Natural killer cell (primary cell): ENCODE data around the gene UBA3. TPM values are rescaled to one million over a fixed set of nuclear protein-coding genes. Genes with fewer than 3 reads are reported as not detected.

Source experiments
- ATAC-seq, 3 donors: fragments of 150-1000 bp in 2 of 3; fragments of 200-7000 bp in 1 of 3; cut with Tn5 transposase; 1 replicate in 1 of 3; 2 replicates in 2 of 3; pipeline ENCODE4 v1.10.0; 2021; ENCODE audit warnings: mild to moderate bottlenecking in 2 of 3, moderate library complexity in 2 of 3
- DNase-seq, 2 donors: peaks; one replicate each; pipeline versions ENCODE4 v3.0.0 to v3.0.0-alpha.2; 2013 to 2021; ENCODE audit warnings: mixed read lengths in 1 of 2
- H3K27ac ChIP-seq: one replicate; pipeline ENCODE4 v1.5.1; 2013; ENCODE audit warnings: mild to moderate bottlenecking, low read length
- H3K27me3 ChIP-seq: one replicate; pipeline ENCODE4 v1.6.1; 2013; ENCODE audit warnings: low read length; ENCODE audit not compliant: control insufficient read depth, insufficient read depth
- H3K36me3 ChIP-seq: one replicate; pipeline ENCODE4 v1.6.1; 2013; ENCODE audit warnings: low read length; ENCODE audit not compliant: control insufficient read depth, insufficient read depth
- H3K4me1 ChIP-seq: one replicate; pipeline ENCODE4 v1.6.1; 2013; ENCODE audit warnings: low read length; ENCODE audit not compliant: control insufficient read depth, insufficient read depth
- H3K4me3 ChIP-seq: one replicate; pipeline ENCODE4 v1.5.1; 2013; ENCODE audit warnings: low read length
- H3K9me3 ChIP-seq: one replicate; pipeline ENCODE4 v1.6.1; 2013; ENCODE audit warnings: low read length; ENCODE audit not compliant: control insufficient read depth, insufficient read depth
- H3K27ac Mint-ChIP-seq, 2 donors: one replicate each; pipeline ENCODE4 v1.8.0; 2022; ENCODE audit warnings: mild to moderate bottlenecking in 2 of 2, mixed read lengths in 2 of 2, moderate library complexity in 1 of 2
- H3K27me3 Mint-ChIP-seq, 2 donors: one replicate each; pipeline ENCODE4 v1.8.0; 2022; ENCODE audit warnings: low read depth in 2 of 2, mixed read lengths in 2 of 2
- H3K36me3 Mint-ChIP-seq: one replicate; pipeline ENCODE4 v1.8.0; 2022; ENCODE audit warnings: mixed read lengths
- H3K4me1 Mint-ChIP-seq, 2 donors: one replicate each; pipeline ENCODE4 v1.8.0; 2022; ENCODE audit warnings: mixed read lengths in 2 of 2
- H3K4me3 Mint-ChIP-seq: one replicate; pipeline ENCODE4 v1.8.0; 2022; ENCODE audit warnings: mild to moderate bottlenecking, moderate library complexity, mixed read lengths
- H3K9me3 Mint-ChIP-seq, 2 donors: one replicate each; pipeline ENCODE4 v1.8.0; 2022; ENCODE audit warnings: mixed read lengths in 2 of 2
- WGBS: methylation state at CpG from one replicate; pipeline ENCODE4 v1.1.7; 2013; ENCODE audit warnings: missing lambda C conversion rate; ENCODE audit not compliant: insufficient coverage; 5-methylcytosine and 5-hydroxymethylcytosine counted together
- intact Hi-C: fragments of 100-400 bp; cut with micrococcal nuclease; formaldehyde crosslinking; loops from one replicate; pipeline ENCODE4 v1.14.2; 2022
- total RNA-seq, 4 donors: library from RNA; stranded (reverse); fragments of 120-200 nt in 1 of 4; gene quantifications; one replicate each; pipeline versions ENCODE4 v1.2.3 to v1.2.4, GENCODE V29; 2013 to 2022
- TF ChIP-seq, protein P1 (sequence below): fragments of 200-600 bp; IDR thresholded peaks from one replicate; pipeline ENCODE4 v1.8.0; 2022; ENCODE audit warnings: antibody characterized with exemption

Gene UBA3
- total RNA-seq, 3 donors from 2014 or later (not counting 1 experiment from before 2014, with no cell fraction given) = 72.0 to 87.7 (median 72.8) TPM

- H3K36me3 ChIP-seq = peaks cover 88% of the 10 kb centered on the region
- DNase-seq = no peak
- no peak overlapping the region for H3K4me3 Mint-ChIP-seq
- H3K9me3 Mint-ChIP-seq = no peaks in the 10 kb centered on the region
- H3K27me3 Mint-ChIP-seq = no peaks in the 10 kb centered on the region
- H3K27ac ChIP-seq = no peak overlapping the region
- H3K4me1 ChIP-seq = no peaks in the 10 kb centered on the region
- peaks cover 25% of the 10 kb centered on the region for H3K36me3 Mint-ChIP-seq
- H3K9me3 ChIP-seq = no peaks in the 10 kb centered on the region
- ATAC-seq = no peak
- H3K27me3 ChIP-seq = no peaks in the 10 kb centered on the region
- no peak overlapping the region for H3K4me3 ChIP-seq
- WGBS = 96% methylated on average over 2 of the region's 2 CpGs
- no peak overlapping the region for H3K27ac Mint-ChIP-seq
- TF ChIP-seq, protein P1, sequence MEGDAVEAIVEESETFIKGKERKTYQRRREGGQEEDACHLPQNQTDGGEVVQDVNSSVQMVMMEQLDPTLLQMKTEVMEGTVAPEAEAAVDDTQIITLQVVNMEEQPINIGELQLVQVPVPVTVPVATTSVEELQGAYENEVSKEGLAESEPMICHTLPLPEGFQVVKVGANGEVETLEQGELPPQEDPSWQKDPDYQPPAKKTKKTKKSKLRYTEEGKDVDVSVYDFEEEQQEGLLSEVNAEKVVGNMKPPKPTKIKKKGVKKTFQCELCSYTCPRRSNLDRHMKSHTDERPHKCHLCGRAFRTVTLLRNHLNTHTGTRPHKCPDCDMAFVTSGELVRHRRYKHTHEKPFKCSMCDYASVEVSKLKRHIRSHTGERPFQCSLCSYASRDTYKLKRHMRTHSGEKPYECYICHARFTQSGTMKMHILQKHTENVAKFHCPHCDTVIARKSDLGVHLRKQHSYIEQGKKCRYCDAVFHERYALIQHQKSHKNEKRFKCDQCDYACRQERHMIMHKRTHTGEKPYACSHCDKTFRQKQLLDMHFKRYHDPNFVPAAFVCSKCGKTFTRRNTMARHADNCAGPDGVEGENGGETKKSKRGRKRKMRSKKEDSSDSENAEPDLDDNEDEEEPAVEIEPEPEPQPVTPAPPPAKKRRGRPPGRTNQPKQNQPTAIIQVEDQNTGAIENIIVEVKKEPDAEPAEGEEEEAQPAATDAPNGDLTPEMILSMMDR = no peak
- intact Hi-C loops = no loop called here
- H3K4me1 Mint-ChIP-seq = peaks cover 0 to 4% of the 10 kb centered on the region in 2 donors
Observed at GRCh38 chr3:69032142-69032541, 48.0 kb downstream of the UBA3 start.

GRCh38 chr3:69031635-69032034 lies 48.5 kb downstream of the UBA3 start:
- TF ChIP-seq, protein P1 = no peak
- H3K9me3 ChIP-seq = no peaks in the 10 kb centered on the region
- Mint-ChIP-seq H3K27ac (no peak overlapping the region), H3K27me3 (no peaks in the 10 kb centered on the region), H3K36me3 (peaks cover 21% of the 10 kb centered on the region), H3K9me3 (no peaks in the 10 kb centered on the region), H3K4me3 (no peak overlapping the region), H3K4me1 (peaks cover 0 to 4% of the 10 kb centered on the region in 2 donors)
- H3K27me3 ChIP-seq = no peaks in the 10 kb centered on the region
- no peak overlapping the region for H3K27ac ChIP-seq
- peaks cover 86% of the 10 kb centered on the region for H3K36me3 ChIP-seq
- intact Hi-C loops = no loop called here
- ATAC-seq (no peak), DNase-seq (no peak)
- H3K4me1 ChIP-seq = no peaks in the 10 kb centered on the region
- WGBS = no CpG with 5 or more reads among the region's 1 CpG
- H3K4me3 ChIP-seq = no peak overlapping the region

- peaks cover 35% of the 10 kb centered on the region for H3K36me3 ChIP-seq
- H3K4me3 ChIP-seq = no peak overlapping the region
- WGBS = no CpG with 5 or more reads among the region's 4 CpGs
- no peak overlapping the region for H3K27ac ChIP-seq
- Mint-ChIP-seq H3K27me3 (no peaks in the 10 kb centered on the region), H3K36me3 (peaks cover 18% of the 10 kb centered on the region), H3K9me3 (no peaks in the 10 kb centered on the region), H3K27ac (no peak overlapping the region), H3K4me1 (no peaks in the 10 kb centered on the region), H3K4me3 (no peak overlapping the region)
- H3K4me1 ChIP-seq = no peaks in the 10 kb centered on the region
- ATAC-seq (no peak), DNase-seq (no peak)
- TF ChIP-seq, protein P1 = no peak
- no peaks in the 10 kb centered on the region for H3K27me3 ChIP-seq
- intact Hi-C loops = no loop called here
- no peaks in the 10 kb centered on the region for H3K9me3 ChIP-seq
Observed at GRCh38 chr3:69020857-69021256, 59.3 kb downstream of the UBA3 start.

- no peak for DNase-seq
Observed at GRCh38 chr3:69020424-69020823, 59.7 kb downstream of the UBA3 start.

More at GRCh38 chr3:69020424-69020823, 59.7 kb downstream of the UBA3 start:
- Mint-ChIP-seq H3K27ac (no peak overlapping the region), H3K9me3 (no peaks in the 10 kb centered on the region), H3K36me3 (peaks cover 14% of the 10 kb centered on the region), H3K4me3 (no peak overlapping the region), H3K27me3 (no peaks in the 10 kb centered on the region), H3K4me1 (no peaks in the 10 kb centered on the region)
- ATAC-seq = no peak
- Histone ChIP-seq H3K4me1 (no peaks in the 10 kb centered on the region), H3K36me3 (peaks cover 31% of the 10 kb centered on the region), H3K27me3 (no peaks in the 10 kb centered on the region), H3K4me3 (no peak overlapping the region), H3K9me3 (no peaks in the 10 kb centered on the region), H3K27ac (no peak overlapping the region)
- intact Hi-C loops = no loop called here
- TF ChIP-seq, protein P1 = no peak
- WGBS = no CpG with 5 or more reads among the region's 2 CpGs
